Measurements from ENCODE around the gene SRGAP3. TPM values are rescaled to one million over a fixed set of nuclear protein-coding genes. Genes with fewer than 3 reads are reported as not detected.

Gene SRGAP3
- total and polyA plus RNA-seq, 10 of the 15 experiments (the other 5 are each of a cell fraction or from before 2014, with no cell fraction given) = 0.32 to 1.7 (median 0.99) TPM

GRCh38 chr3:9153904-9154619 lies 95.4 kb downstream of the SRGAP3 start (continued):
- TF ChIP-seq PRDM15 (CRISPR knock-in tag; IDR thresholded peaks at IDR 0.05) = no peak
- no peak for TF ChIP-seq NFYB (IDR thresholded peaks at IDR 0.05; ENCODE audit: insufficient read depth, low read depth, low read length)
- no peak for TF ChIP-seq HDAC2 (IDR thresholded peaks at IDR 0.05)
- TF ChIP-seq, protein P1, sequence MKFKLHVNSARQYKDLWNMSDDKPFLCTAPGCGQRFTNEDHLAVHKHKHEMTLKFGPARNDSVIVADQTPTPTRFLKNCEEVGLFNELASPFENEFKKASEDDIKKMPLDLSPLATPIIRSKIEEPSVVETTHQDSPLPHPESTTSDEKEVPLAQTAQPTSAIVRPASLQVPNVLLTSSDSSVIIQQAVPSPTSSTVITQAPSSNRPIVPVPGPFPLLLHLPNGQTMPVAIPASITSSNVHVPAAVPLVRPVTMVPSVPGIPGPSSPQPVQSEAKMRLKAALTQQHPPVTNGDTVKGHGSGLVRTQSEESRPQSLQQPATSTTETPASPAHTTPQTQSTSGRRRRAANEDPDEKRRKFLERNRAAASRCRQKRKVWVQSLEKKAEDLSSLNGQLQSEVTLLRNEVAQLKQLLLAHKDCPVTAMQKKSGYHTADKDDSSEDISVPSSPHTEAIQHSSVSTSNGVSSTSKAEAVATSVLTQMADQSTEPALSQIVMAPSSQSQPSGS (IDR thresholded peaks at IDR 0.05; ENCODE audit: low read length) = no peak
- TF ChIP-seq, protein P2, sequence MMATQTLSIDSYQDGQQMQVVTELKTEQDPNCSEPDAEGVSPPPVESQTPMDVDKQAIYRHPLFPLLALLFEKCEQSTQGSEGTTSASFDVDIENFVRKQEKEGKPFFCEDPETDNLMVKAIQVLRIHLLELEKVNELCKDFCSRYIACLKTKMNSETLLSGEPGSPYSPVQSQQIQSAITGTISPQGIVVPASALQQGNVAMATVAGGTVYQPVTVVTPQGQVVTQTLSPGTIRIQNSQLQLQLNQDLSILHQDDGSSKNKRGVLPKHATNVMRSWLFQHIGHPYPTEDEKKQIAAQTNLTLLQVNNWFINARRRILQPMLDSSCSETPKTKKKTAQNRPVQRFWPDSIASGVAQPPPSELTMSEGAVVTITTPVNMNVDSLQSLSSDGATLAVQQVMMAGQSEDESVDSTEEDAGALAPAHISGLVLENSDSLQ (IDR thresholded peaks at IDR 0.05) = no peak
- TF ChIP-seq ZBTB11 (CRISPR knock-in tag; IDR thresholded peaks at IDR 0.05) = no peak
- TF ChIP-seq RELA (IDR thresholded peaks at IDR 0.05; ENCODE audit: borderline replicate concordance, partially characterized antibody) = no peak
- no peak for TF ChIP-seq ESRRA (IDR thresholded peaks at IDR 0.05; ENCODE audit: low read length)
